Body of pancreas (tissue), 4 donors: ENCODE results near the gene NUDT19.

Experiments used
- POLR2A ChIP-seq, 3 donors: fragments of 450-650 bp; IDR thresholded peaks; one replicate each; pipeline ENCODE4 v1.6.1; 2016; ENCODE audit warnings: antibody characterized with exemption in 3 of 3, mild to moderate bottlenecking in 2 of 3
- TF ChIP-seq, protein P1 (sequence below), 7 experiments: fragments of 450-650 bp in 4 of 7; fragments of 200-600 bp in 3 of 7; sonication (generic) in 3 of 7; IDR thresholded peaks; one replicate each; pipeline ENCODE4 v1.5.1; 2016 to 2019; ENCODE audit warnings: antibody characterized with exemption in 7 of 7

- TF ChIP-seq, protein P1, sequence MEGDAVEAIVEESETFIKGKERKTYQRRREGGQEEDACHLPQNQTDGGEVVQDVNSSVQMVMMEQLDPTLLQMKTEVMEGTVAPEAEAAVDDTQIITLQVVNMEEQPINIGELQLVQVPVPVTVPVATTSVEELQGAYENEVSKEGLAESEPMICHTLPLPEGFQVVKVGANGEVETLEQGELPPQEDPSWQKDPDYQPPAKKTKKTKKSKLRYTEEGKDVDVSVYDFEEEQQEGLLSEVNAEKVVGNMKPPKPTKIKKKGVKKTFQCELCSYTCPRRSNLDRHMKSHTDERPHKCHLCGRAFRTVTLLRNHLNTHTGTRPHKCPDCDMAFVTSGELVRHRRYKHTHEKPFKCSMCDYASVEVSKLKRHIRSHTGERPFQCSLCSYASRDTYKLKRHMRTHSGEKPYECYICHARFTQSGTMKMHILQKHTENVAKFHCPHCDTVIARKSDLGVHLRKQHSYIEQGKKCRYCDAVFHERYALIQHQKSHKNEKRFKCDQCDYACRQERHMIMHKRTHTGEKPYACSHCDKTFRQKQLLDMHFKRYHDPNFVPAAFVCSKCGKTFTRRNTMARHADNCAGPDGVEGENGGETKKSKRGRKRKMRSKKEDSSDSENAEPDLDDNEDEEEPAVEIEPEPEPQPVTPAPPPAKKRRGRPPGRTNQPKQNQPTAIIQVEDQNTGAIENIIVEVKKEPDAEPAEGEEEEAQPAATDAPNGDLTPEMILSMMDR (IDR thresholded peaks at IDR 0.05): no peak
- no peak for TF ChIP-seq POLR2A (IDR thresholded peaks at IDR 0.05)
Observed at GRCh38 chr19:32650671-32651070, 41.0 kb upstream of the NUDT19 start.
